HepG2 (cell line): Measurements from ENCODE around the gene POMT2. TPM values are rescaled to one million over a fixed set of nuclear protein-coding genes. Genes with fewer than 3 reads are reported as not detected.

Source experiments
- ATAC-seq: fragments of 200-7000 bp; cut with Tn5 transposase; 3 replicates; pipeline ENCODE4 v1.9.1; 2020; ENCODE audit warnings: mild to moderate bottlenecking, moderate library complexity
- BruUV-seq: library from RNA; stranded (reverse); fragments of 400-500 nt; replicated peaks from 2 replicates; lab custom pipeline; 2021; lab: Mats Ljungman, UMichigan
- CTCF ChIA-PET: fragments of 300-600 bp; formaldehyde crosslinking; extraction: SDS; loops from one replicate; lab custom pipeline; 2021; ENCODE audit warnings: low total read pairs, inconsistent platforms, low intra/inter-chr PET ratio; lab: Yijun Ruan, JAX
- POLR2A ChIA-PET: fragments of 350-600 bp; sonication (Branson Sonifier 250); formaldehyde crosslinking; loops from one replicate; lab custom pipeline; 2020; ENCODE audit warnings: antibody characterized with exemption, inconsistent platforms; lab: Yijun Ruan, JAX
- DNase-seq: peaks from one replicate; pipeline ENCODE4 v3.0.0-alpha.2; 2015; ENCODE audit warnings: low spot score
- FAIRE-seq: peaks from 3 replicates; lab custom pipeline; 2011; peaks lifted over from hg19 to GRCh38; lab: Jason Lieb, UNC
- H2AFZ ChIP-seq: one replicate; pipeline ENCODE4 v1.6.1; 2011; ENCODE audit warnings: low read length, inconsistent platforms
- H3K27ac ChIP-seq: fragments of 300-600 bp; 3 replicates; pipeline ENCODE4 v1.8.0; 2011; ENCODE audit warnings: mixed run types, mild to moderate bottlenecking, mixed read lengths, low read length, inconsistent platforms; ENCODE audit not compliant: insufficient read depth; ENCODE audit errors: extremely low read length
- H3K27me3 ChIP-seq, 2 experiments: fragments of 200-600 bp in 1 of 2; 2 replicates in 1 of 2; 3 replicates in 1 of 2; pipeline versions ENCODE4 v1.6.0 to v1.8.0; 2011; ENCODE audit warnings: low read length in 2 of 2, mild to moderate bottlenecking in 2 of 2, moderate library complexity in 2 of 2, inconsistent platforms in 1 of 2; ENCODE audit not compliant: insufficient read depth in 2 of 2, control insufficient read depth in 1 of 2
- H3K36me3 ChIP-seq, 2 experiments: fragments of 200-600 bp in 1 of 2; replicated peaks in 1 of 2; 2 replicates in 1 of 2; 3 replicates in 1 of 2; pipeline versions ENCODE4 v1.5.1 to v1.8.0; 2011; ENCODE audit warnings: low read length in 2 of 2, inconsistent platforms in 1 of 2; ENCODE audit not compliant: insufficient read depth in 2 of 2, control insufficient read depth in 1 of 2
- H3K4me1 ChIP-seq: 2 replicates; pipeline ENCODE4 v1.5.1; 2012; ENCODE audit warnings: low read length, inconsistent platforms; ENCODE audit not compliant: insufficient read depth
- H3K4me2 ChIP-seq: 2 replicates; pipeline ENCODE4 v1.6.0; 2011; ENCODE audit warnings: low read depth, low read length, inconsistent platforms
- H3K4me3 ChIP-seq, 3 experiments: fragments of 200-600 bp in 1 of 3; sonication (generic), shearing (Covaris generic) in 1 of 3; replicated peaks in 1 of 3; 2 replicates each; pipeline ENCODE4 v1.5.1; 2011 to 2016; ENCODE audit warnings: low read length in 3 of 3, inconsistent platforms in 2 of 3, low read depth in 2 of 3, mild to moderate bottlenecking in 2 of 3, control low read depth in 1 of 3, mixed read lengths in 1 of 3; ENCODE audit not compliant: insufficient read depth in 1 of 3
- H3K79me2 ChIP-seq: one replicate; pipeline ENCODE4 v1.6.1; 2011; ENCODE audit warnings: low read length, inconsistent platforms; ENCODE audit not compliant: insufficient read depth
- H3K9ac ChIP-seq: 2 replicates; pipeline ENCODE4 v1.6.0; 2011; ENCODE audit warnings: mild to moderate bottlenecking, low read depth, low read length, inconsistent platforms; ENCODE audit not compliant: insufficient read depth
- H3K9me3 ChIP-seq: 2 replicates; pipeline ENCODE4 v1.5.1; 2012; ENCODE audit warnings: mild to moderate bottlenecking, low read length
- H4K20me1 ChIP-seq: 2 replicates; pipeline ENCODE4 v1.6.0; 2011; ENCODE audit warnings: inconsistent platforms, mild to moderate bottlenecking, low read length, moderate library complexity; ENCODE audit not compliant: insufficient read depth
- ADNP ChIP-seq: sonication (generic); formaldehyde crosslinking; IDR thresholded peaks from 2 replicates; pipeline ENCODE4 v1.4.0; 2020; ENCODE audit warnings: missing genetic modification reagents
- CHD4 ChIP-seq: fragments of 200-600 bp; sonication (generic); IDR thresholded peaks from 2 replicates; pipeline ENCODE4 v1.7.0; 2017; ENCODE audit warnings: mild to moderate bottlenecking, low read length, borderline replicate concordance
- DBP ChIP-seq: sonication (generic); formaldehyde crosslinking; IDR thresholded peaks from 2 replicates; pipeline ENCODE4 v1.4.0; 2020; ENCODE audit warnings: missing genetic modification reagents; ENCODE audit errors: not compliant biosample characterization
- HDAC2 ChIP-seq: sonication (generic); formaldehyde crosslinking; IDR thresholded peaks from 2 replicates; pipeline ENCODE4 v1.4.0; 2020; ENCODE audit warnings: missing genetic modification reagents
- HNF4A ChIP-seq: sonication (generic); formaldehyde crosslinking; IDR thresholded peaks from 2 replicates; pipeline ENCODE4 v1.4.0; 2020; ENCODE audit warnings: missing genetic modification reagents
- HNF4G ChIP-seq, 2 experiments: sonication (generic) in 1 of 2; formaldehyde crosslinking in 1 of 2; IDR thresholded peaks; 2 replicates each; pipeline versions ENCODE4 v1.4.0 to v1.6.1; 2011 to 2020; ENCODE audit warnings: borderline replicate concordance in 2 of 2, low read depth in 2 of 2, mild to moderate bottlenecking in 2 of 2, low read length in 1 of 2, missing genetic modification reagents in 1 of 2, moderate library complexity in 1 of 2
- KDM1A ChIP-seq: IDR thresholded peaks from 2 replicates; pipeline ENCODE4 v1.6.1; 2016; ENCODE audit warnings: missing compliant biosample characterization
- LRRFIP1 ChIP-seq: sonication (generic); formaldehyde crosslinking; conservative IDR thresholded peaks from 2 replicates; pipeline ENCODE4 v1.4.0; 2020; ENCODE audit warnings: missing genetic modification reagents
- PLSCR1 ChIP-seq: sonication (generic); formaldehyde crosslinking; IDR thresholded peaks from 2 replicates; pipeline ENCODE4 v1.5.0; 2020; ENCODE audit warnings: missing genetic modification reagents, mild to moderate bottlenecking, borderline replicate concordance
- RCOR2 ChIP-seq: IDR thresholded peaks from 2 replicates; pipeline ENCODE4 v1.6.1; 2016; ENCODE audit warnings: missing biosample characterization, missing genetic modification reagents
- SYNCRIP ChIP-seq: fragments of 200-400 bp; formaldehyde crosslinking; IDR thresholded peaks from 2 replicates; pipeline ENCODE4 v1.6.1; 2018; ENCODE audit warnings: mild to moderate bottlenecking, low read depth, low read length; ENCODE audit not compliant: insufficient read depth
- ZBTB37 ChIP-seq: sonication (generic); formaldehyde crosslinking; IDR thresholded peaks from 2 replicates; pipeline ENCODE4 v1.4.0; 2020; ENCODE audit warnings: mild to moderate bottlenecking, missing genetic modification reagents
- ZMYM3 ChIP-seq: sonication (generic); formaldehyde crosslinking; IDR thresholded peaks from 2 replicates; pipeline ENCODE4 v1.5.1; 2020; ENCODE audit warnings: mild to moderate bottlenecking, missing genetic modification reagents
- ZNF121 ChIP-seq: sonication (generic); formaldehyde crosslinking; IDR thresholded peaks from 2 replicates; pipeline ENCODE4 v1.5.0; 2020; ENCODE audit warnings: mild to moderate bottlenecking, missing genetic modification reagents
- ZNF263 ChIP-seq: sonication (generic); formaldehyde crosslinking; IDR thresholded peaks from 2 replicates; pipeline ENCODE4 v1.4.0; 2020; ENCODE audit warnings: missing genetic modification reagents
- ZNF354B ChIP-seq: sonication (generic); formaldehyde crosslinking; IDR thresholded peaks from 2 replicates; pipeline ENCODE4 v1.8.0; 2022; ENCODE audit warnings: mild to moderate bottlenecking, missing genetic modification reagents
- ZNF629 ChIP-seq: sonication (generic); formaldehyde crosslinking; conservative IDR thresholded peaks from 2 replicates; pipeline ENCODE4 v1.5.0; 2020; ENCODE audit warnings: missing genetic modification reagents
- WGBS: methylation state at CpG from one replicate; pipeline ENCODE4 v1.1.6; 2017; ENCODE audit warnings: low lambda C conversion rate; 5-methylcytosine and 5-hydroxymethylcytosine counted together
- in situ Hi-C: cut with HindIII; loops from 2 replicates; pipeline ENCODE4 v1.10.0; 2017; ENCODE audit warnings: low pct_unique_long_range_greater_than_20kb; ENCODE audit not compliant: extremely low pct_ligation_motif_present
- intact Hi-C: fragments of 100-400 bp; cut with micrococcal nuclease; formaldehyde crosslinking; loops from one replicate; pipeline ENCODE4 v1.10.0; 2022; ENCODE audit not compliant: unreplicated experiment
- polyA plus RNA-seq, 8 experiments: library from polyadenylated mRNA; depleted of rRNA in 3 of 8; stranded (reverse) in 7 of 8; unstranded in 1 of 8; fragments of >200 nt; fragmentation: Illumina TruSeq in 4 of 8; extraction: Trizol in 4 of 8; gene quantifications; 2 replicates each; pipeline versions ENCODE4 v1.2.1 to v1.2.3, GENCODE V29; 2011 to 2016; ENCODE audit warnings: low read depth in 4 of 8, missing spikeins in 1 of 8, mixed read lengths in 1 of 8; ENCODE audit not compliant: insufficient read depth in 1 of 8
- total RNA-seq, 5 experiments: library from RNA; depleted of rRNA; stranded (reverse); fragments of >200 nt; fragmentation: Illumina TruSeq; extraction: Trizol; gene quantifications; 2 replicates each; pipeline ENCODE4 v1.2.3, GENCODE V29; 2016; ENCODE audit warnings: low read depth in 1 of 5

POMT2 gene
- total and polyA plus RNA-seq, 2 of the 13 experiments (the other 11 are each of a cell fraction or from before 2014, with no cell fraction given): 15.3 to 15.9 TPM

GRCh38 chr14:77324816-77325745 is 4.4 kb upstream of the POMT2 start:
- H3K79me2 ChIP-seq: peaks cover 8% of the 10 kb centered on the region
- WGBS: 75% methylated on average over 11 of the region's 11 CpGs
- peak; percentile 37 for FAIRE-seq
- no peak overlapping the region for H3K9ac ChIP-seq
- intact Hi-C loops (loop anchor here (2.0 to 5.0 kb wide), 3 partner anchors 52 to 132 kb away; partner anchors contain the start of genes AHSA1, SAMD15, TMED8 and VIPAS39), in situ Hi-C loops (no loop called here)
- H3K4me1 ChIP-seq: peaks cover 41% of the 10 kb centered on the region
- POLR2A ChIA-PET: interaction anchor here (0.9 to 2.2 kb wide), 3 partner anchors 9 to 52 kb away, joined by 3 to 7 read pairs (median 5); partner anchors contain the start of genes SAMD15 and TMED8
- CTCF ChIA-PET: no interaction called here
- no peak for ATAC-seq
- no peaks in the 10 kb centered on the region for H4K20me1 ChIP-seq
- no peak overlapping the region for H2AFZ ChIP-seq
- no peaks in the 10 kb centered on the region for H3K27me3 ChIP-seq
- H3K4me3 ChIP-seq: no peak overlapping the region
- no TSS peak for BruUV-seq
- no peaks in the 10 kb centered on the region for H3K36me3 ChIP-seq
- no peaks in the 10 kb centered on the region for H3K9me3 ChIP-seq
- no peak for DNase-seq
- no peak overlapping the region for H3K27ac ChIP-seq
- no peak overlapping the region for H3K4me2 ChIP-seq
- TF ChIP-seq ZMYM3 (CRISPR knock-in tag): 0 out of 2 replicates have a peak, but pooled peaks have one; percentile 24
- 0 out of 2 replicates have a peak, but pooled peaks have one; percentile 39 for TF ChIP-seq ZNF121 (CRISPR knock-in tag)
- TF ChIP-seq ZNF263 (CRISPR knock-in tag): 0 out of 2 replicates have a peak, but pooled peaks have one; percentile 21
- TF ChIP-seq ZBTB37 (CRISPR knock-in tag): 0 out of 2 replicates have a peak, but pooled peaks have one; percentile 35
- no peak for TF ChIP-seq ZNF354B (CRISPR knock-in tag)
- TF ChIP-seq HDAC2 (CRISPR knock-in tag): no peak
- TF ChIP-seq SYNCRIP: no peak
- TF ChIP-seq DBP (CRISPR knock-in tag): no peak
- TF ChIP-seq LRRFIP1: no peak
- TF ChIP-seq PLSCR1 (CRISPR knock-in tag): no peak
- peak; percentile 55; the same call in 1 of the 2 replicates for TF ChIP-seq CHD4
- peak; percentile 75 for TF ChIP-seq ADNP (CRISPR knock-in tag)
- TF ChIP-seq HNF4A (CRISPR knock-in tag): peak; percentile 53
- TF ChIP-seq ZNF629 (CRISPR knock-in tag): peak; percentile 85
- TF ChIP-seq RCOR2 (CRISPR knock-in tag): 0 out of 2 replicates have a peak, but pooled peaks have one; percentile 20
- TF ChIP-seq HNF4G (IDR thresholded peaks at IDR 0.05; ENCODE audit: borderline replicate concordance, low read depth, low read length): no peak
- no peak for TF ChIP-seq HNF4G (CRISPR knock-in tag; IDR thresholded peaks at IDR 0.05; ENCODE audit: borderline replicate concordance, low read depth)
- TF ChIP-seq KDM1A: peak; percentile 60; the same call in 1 of the 2 replicates
